D721Med (cell line): ENCODE results near the gene APBA1.

Experiments used
- DNase-seq: peaks from one replicate; pipeline ENCODE4 v3.0.0; 2011; ENCODE audit warnings: low spot score; ENCODE audit not compliant: insufficient read length
- FAIRE-seq: peaks from 2 replicates; lab custom pipeline; 2011; peaks lifted over from hg19 to GRCh38; lab: Jason Lieb, UNC
- TF ChIP-seq, protein P1 (sequence below): IDR thresholded peaks from 2 replicates; pipeline ENCODE4 v1.5.1; 2012; ENCODE audit warnings: mild to moderate bottlenecking, control low read depth; ENCODE audit not compliant: insufficient read depth; ENCODE audit errors: missing control alignments

The APBA1 gene

DNA sequence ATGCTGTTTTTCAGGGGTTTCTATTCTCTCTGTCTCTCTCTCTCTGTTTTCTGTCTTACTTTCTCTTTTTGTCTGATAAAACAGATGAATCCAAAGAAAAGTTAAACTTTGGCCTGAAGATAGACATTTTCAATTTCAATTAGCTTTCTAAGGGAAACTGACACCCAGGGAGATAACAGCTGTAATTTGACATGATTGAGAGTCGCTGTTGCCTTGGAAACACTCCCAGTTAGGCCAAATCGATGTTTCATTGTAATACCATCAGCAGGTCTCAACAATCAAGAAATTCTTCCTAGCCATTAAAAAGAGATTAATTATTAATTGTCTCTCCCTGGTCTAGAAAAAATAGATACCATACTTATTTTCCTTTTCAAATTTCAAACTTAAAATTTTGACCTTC lies 294.2 kb downstream of the APBA1 start:
- no peak for DNase-seq
- TF ChIP-seq, protein P1, sequence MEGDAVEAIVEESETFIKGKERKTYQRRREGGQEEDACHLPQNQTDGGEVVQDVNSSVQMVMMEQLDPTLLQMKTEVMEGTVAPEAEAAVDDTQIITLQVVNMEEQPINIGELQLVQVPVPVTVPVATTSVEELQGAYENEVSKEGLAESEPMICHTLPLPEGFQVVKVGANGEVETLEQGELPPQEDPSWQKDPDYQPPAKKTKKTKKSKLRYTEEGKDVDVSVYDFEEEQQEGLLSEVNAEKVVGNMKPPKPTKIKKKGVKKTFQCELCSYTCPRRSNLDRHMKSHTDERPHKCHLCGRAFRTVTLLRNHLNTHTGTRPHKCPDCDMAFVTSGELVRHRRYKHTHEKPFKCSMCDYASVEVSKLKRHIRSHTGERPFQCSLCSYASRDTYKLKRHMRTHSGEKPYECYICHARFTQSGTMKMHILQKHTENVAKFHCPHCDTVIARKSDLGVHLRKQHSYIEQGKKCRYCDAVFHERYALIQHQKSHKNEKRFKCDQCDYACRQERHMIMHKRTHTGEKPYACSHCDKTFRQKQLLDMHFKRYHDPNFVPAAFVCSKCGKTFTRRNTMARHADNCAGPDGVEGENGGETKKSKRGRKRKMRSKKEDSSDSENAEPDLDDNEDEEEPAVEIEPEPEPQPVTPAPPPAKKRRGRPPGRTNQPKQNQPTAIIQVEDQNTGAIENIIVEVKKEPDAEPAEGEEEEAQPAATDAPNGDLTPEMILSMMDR, result no peak
- FAIRE-seq, result no peak
